Tibial nerve (tissue), 4 donors: Measurements from ENCODE around the gene ADAMTSL1.

Experiments used
- CTCF ChIP-seq, 5 experiments: fragments of 200-600 bp in 3 of 5; fragments of 450-650 bp in 2 of 5; sonication (generic) in 3 of 5; IDR thresholded peaks; one replicate each; pipeline ENCODE4 v1.5.1; 2016 to 2019; ENCODE audit warnings: antibody characterized with exemption in 5 of 5, mild to moderate bottlenecking in 3 of 5, moderate library complexity in 2 of 5
- EP300 ChIP-seq, 2 donors: sonication (generic); formaldehyde crosslinking; IDR thresholded peaks; one replicate each; pipeline ENCODE4 v1.6.1; 2017; ENCODE audit warnings: antibody characterized with exemption in 2 of 2, mild to moderate bottlenecking in 1 of 2
- POLR2A ChIP-seq, 2 donors: fragments of 450-650 bp; IDR thresholded peaks; one replicate each; pipeline ENCODE4 v1.6.1; 2017; ENCODE audit warnings: antibody characterized with exemption in 2 of 2, mild to moderate bottlenecking in 2 of 2, moderate library complexity in 2 of 2

- TF ChIP-seq CTCF (IDR thresholded peaks at IDR 0.05) (no peak), EP300 (IDR thresholded peaks at IDR 0.05) (no peak), POLR2A (IDR thresholded peaks at IDR 0.05) (no peak)
These were observed 268.0 kb downstream of the ADAMTSL1 start for GRCh38 chr9:18741945-18742344.
